Fibroblast of pulmonary artery (primary cell): ENCODE measurements around the gene ACOXL.

Source experiments
- DNase-seq: peaks from one replicate; pipeline ENCODE4 v3.0.0-alpha.2; 2010; ENCODE audit warnings: low read depth
- H3K4me3 ChIP-seq: replicated peaks from 2 replicates; pipeline ENCODE4 v1.5.1; 2011; ENCODE audit warnings: low read depth, mild to moderate bottlenecking, control low read depth, low read length, moderate library complexity
- TF ChIP-seq, protein P1 (sequence below): IDR thresholded peaks from 2 replicates; pipeline ENCODE4 v1.5.1; 2011; ENCODE audit warnings: mild to moderate bottlenecking, control low read depth, low read length, inconsistent platforms; ENCODE audit errors: missing control alignments

ACOXL gene

GRCh38 chr2:111052621-111053020, 320.2 kb downstream of the ACOXL start:
- no peak overlapping the region for H3K4me3 ChIP-seq
- DNase-seq, result no peak
- TF ChIP-seq, protein P1, sequence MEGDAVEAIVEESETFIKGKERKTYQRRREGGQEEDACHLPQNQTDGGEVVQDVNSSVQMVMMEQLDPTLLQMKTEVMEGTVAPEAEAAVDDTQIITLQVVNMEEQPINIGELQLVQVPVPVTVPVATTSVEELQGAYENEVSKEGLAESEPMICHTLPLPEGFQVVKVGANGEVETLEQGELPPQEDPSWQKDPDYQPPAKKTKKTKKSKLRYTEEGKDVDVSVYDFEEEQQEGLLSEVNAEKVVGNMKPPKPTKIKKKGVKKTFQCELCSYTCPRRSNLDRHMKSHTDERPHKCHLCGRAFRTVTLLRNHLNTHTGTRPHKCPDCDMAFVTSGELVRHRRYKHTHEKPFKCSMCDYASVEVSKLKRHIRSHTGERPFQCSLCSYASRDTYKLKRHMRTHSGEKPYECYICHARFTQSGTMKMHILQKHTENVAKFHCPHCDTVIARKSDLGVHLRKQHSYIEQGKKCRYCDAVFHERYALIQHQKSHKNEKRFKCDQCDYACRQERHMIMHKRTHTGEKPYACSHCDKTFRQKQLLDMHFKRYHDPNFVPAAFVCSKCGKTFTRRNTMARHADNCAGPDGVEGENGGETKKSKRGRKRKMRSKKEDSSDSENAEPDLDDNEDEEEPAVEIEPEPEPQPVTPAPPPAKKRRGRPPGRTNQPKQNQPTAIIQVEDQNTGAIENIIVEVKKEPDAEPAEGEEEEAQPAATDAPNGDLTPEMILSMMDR, result no peak

- no peak overlapping the region for H3K4me3 ChIP-seq
- TF ChIP-seq, protein P1, result no peak
- DNase-seq, result no peak
Measured at GRCh38 chr2:111053266-111053665, 320.9 kb downstream of the ACOXL start.

DNA sequence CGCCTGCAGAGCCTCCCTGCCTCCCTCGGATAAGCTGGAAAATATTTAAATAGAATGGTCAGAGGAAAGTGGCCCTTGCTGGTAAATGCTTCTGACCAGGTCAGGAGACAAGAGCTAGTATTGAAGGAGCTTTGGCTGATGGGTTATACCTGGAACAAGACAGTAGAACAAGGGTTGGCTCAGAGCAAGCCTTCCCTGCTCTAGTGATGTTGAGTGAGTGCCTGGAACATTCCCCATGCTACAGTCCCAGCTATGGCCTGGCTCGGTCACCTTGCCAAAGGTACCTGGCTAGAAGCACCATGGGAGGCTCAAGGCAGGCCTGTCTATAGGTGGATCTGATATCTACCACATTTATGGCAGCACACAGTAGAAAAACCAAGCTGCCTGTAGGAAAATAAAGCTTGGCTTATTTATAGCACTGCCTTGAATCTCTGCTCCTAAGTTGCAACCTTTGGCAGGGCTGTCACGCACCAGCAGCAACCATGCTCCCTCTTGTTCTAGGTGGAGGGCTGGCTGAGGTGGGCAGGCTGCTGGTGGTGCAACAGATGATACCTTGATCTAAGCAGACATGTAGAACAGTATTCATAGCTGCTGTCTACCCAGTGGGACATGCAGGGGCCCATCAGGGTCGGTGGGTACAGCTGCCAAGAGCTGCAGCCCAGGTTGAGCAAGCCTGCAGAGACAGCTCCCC, 321.6 kb downstream of the ACOXL start:
- DNase-seq, result no peak
- H3K4me3 ChIP-seq, result no peak overlapping the region
- TF ChIP-seq, protein P1, result no peak

- no peak for DNase-seq
- H3K4me3 ChIP-seq, result no peak overlapping the region
- TF ChIP-seq, protein P1, result no peak
Measured at GRCh38 chr2:111054791-111055691, 322.7 kb downstream of the ACOXL start.

DNA sequence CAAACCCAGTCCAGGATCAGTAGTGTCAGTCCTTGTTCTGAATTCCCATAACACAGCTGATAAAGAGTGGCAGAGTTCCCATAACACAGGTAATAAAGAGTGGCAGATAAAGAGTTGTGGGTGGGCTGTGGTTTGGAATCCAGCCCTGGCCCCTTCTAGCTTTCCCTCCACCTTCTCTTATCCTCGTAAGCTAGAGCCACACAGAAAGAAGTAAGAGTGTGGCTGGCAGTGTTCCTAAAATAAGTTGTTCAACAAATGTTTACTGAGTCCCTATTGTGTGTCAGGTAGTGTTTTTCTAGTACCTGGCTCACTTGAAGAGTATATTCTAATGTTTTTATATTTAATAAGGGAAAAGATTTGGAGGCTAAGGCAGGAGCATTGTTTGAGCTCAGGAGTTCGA, 323.4 kb downstream of the ACOXL start:
- H3K4me3 ChIP-seq, result no peak overlapping the region
- TF ChIP-seq, protein P1, result no peak
- no peak for DNase-seq

GRCh38 chr2:111057045-111057444, 324.7 kb downstream of the ACOXL start:
- TF ChIP-seq, protein P1, result no peak
- DNase-seq, result no peak
- no peak overlapping the region for H3K4me3 ChIP-seq
